GM21390 (cell line): ENCODE results near the gene SF3B1.
"Not testable (repeated sequence)": the region's sequence is repeated elsewhere in the genome, so short reads cannot be mapped to it uniquely, and the experiment has no call there.

ENCODE experiments used
- ATAC-seq: cut with Tn5 transposase; IDR thresholded peaks from one replicate; pipeline ENCODE4 v1.9.1; 2021; ENCODE audit not compliant: unreplicated experiment

Gene SF3B1, protein sequence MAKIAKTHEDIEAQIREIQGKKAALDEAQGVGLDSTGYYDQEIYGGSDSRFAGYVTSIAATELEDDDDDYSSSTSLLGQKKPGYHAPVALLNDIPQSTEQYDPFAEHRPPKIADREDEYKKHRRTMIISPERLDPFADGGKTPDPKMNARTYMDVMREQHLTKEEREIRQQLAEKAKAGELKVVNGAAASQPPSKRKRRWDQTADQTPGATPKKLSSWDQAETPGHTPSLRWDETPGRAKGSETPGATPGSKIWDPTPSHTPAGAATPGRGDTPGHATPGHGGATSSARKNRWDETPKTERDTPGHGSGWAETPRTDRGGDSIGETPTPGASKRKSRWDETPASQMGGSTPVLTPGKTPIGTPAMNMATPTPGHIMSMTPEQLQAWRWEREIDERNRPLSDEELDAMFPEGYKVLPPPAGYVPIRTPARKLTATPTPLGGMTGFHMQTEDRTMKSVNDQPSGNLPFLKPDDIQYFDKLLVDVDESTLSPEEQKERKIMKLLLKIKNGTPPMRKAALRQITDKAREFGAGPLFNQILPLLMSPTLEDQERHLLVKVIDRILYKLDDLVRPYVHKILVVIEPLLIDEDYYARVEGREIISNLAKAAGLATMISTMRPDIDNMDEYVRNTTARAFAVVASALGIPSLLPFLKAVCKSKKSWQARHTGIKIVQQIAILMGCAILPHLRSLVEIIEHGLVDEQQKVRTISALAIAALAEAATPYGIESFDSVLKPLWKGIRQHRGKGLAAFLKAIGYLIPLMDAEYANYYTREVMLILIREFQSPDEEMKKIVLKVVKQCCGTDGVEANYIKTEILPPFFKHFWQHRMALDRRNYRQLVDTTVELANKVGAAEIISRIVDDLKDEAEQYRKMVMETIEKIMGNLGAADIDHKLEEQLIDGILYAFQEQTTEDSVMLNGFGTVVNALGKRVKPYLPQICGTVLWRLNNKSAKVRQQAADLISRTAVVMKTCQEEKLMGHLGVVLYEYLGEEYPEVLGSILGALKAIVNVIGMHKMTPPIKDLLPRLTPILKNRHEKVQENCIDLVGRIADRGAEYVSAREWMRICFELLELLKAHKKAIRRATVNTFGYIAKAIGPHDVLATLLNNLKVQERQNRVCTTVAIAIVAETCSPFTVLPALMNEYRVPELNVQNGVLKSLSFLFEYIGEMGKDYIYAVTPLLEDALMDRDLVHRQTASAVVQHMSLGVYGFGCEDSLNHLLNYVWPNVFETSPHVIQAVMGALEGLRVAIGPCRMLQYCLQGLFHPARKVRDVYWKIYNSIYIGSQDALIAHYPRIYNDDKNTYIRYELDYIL

GRCh38 chr2:197434541-197435513 lies at the start of gene SF3B1:
TSS of gene SF3B1 (minus strand) at chr2:197435028. CDS start at chr2:197434999, 29 bp downstream.
- ATAC-seq: peak; percentile 94

DNA sequence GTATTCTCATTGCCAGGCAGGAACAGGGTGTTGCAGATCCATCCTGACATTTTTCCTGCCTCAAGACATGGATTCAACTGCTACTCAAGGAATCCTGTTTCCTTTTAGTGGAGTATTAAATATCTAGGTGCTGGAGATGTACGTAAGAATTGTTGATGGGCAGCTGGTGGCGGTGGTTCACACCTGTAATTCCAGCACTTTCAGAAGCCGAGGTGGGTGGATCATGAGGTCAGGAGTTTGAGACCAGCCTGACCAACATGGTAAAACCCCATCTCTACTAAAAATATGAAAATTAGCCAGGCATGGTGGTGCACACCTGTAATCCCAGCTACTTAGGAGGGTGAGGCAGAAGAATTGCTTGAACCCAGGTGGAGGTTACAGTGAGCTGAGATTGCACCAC lies 49.4 kb upstream of the SF3B1 start:
- not testable (repeated sequence) for ATAC-seq

DNA sequence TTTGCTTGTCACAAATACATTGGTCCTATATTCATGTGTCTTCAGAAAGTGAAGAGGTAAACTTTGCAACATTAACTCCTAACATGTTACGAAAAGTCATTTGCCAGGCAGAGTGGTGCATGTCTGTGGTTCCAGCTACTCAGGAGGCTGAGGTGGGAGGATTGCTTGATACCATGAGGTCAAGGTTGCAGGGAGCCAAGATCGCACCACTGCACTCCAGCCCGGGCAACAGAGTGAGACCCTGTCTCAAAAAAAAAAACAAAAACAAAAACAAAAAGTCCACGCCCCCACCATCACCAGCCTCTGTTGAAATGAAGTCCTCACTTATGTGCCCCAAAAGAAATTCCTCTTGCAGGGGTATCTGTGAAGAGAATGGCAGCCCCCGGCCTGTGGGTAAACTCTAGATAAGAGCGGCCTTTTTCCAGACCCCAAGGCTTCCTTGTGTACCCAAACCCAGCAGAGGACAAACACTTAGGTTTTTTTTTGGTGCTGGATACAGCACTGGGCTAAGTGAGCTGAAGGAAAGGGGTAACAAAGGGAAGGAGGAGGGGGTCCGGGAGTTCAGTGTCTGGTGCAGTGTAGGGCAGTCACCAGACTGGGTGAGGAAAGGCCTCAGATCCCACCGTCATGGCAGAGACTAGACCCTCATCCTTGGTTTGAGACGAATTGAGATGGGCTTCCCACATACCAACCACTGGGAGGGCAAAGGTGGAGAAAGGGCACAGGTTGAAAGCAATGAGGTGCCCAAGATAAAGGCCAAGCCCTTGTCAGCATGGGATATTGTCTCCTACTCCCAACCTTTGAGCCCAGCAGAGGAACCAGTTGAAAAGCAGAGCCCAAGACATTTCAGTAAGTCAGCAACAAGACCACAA lies 45.6 kb upstream of the SF3B1 start:
- no peak for ATAC-seq

GRCh38 chr2:197477797-197478196 lies 43.0 kb upstream of the SF3B1 start:
- ATAC-seq: no peak

- ATAC-seq: no peak
Measured at GRCh38 chr2:197472166-197472565, 37.3 kb upstream of the SF3B1 start.

DNA sequence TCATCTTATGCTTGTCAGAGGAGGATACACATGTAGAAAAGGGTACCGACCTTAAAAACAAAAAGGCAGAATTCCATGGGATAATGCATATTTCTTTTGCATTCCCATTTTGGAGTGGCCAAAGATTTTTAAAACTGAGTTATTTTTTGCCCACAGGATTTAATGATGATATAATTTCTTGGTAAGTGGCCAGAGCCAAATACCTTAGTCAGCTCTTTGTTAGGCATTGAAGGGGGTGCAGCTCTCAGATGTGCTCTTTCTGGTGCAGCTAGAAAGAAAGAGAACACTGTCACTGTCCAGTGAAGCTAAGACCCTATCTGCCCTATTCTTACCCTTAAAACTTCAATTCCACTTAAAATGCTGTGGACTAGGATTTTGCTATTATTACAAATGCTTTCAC lies 29.3 kb upstream of the SF3B1 start:
- ATAC-seq: no peak

GRCh38 chr2:197461057-197461456 lies 26.2 kb upstream of the SF3B1 start:
- ATAC-seq: no peak

DNA sequence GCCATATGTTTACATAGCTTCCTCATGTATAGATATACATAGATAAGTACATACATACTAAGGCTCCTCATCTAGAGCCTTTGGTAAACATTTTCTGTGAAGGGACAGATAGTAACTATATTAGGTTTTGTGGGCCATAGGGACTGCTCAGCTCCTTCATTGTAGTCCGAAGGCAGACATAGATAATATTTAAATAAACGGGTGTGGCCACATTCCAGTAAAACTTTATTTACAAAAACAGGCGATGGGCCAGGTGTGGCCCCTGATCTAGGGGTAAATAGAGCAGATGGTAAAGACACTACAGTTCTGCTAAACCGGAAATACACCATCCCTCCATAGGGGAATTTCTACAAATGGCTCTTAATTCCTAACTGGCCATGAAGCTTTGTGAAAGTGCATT lies 25.8 kb upstream of the SF3B1 start:
- no peak for ATAC-seq

- no peak for ATAC-seq
Measured at GRCh38 chr2:197455428-197455827, 20.6 kb upstream of the SF3B1 start.

DNA sequence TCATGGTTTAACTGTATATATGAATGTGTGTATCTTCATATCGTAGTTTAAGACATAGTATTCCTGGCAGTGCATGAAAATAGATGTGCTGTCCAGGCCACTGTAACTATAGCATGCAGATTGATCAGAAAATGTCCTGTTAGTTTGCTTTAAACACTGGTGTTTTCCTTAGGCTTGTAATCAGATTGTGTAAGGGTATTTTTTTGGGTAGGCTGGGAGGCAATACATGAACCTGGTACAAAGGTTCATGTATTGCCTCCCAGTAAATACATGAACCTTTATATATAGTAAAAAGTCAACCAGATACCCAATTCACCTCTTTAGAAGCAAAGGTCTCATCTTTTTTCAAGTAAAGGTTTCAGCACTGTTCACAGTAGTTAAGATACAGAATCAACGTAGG lies 20.1 kb upstream of the SF3B1 start:
- ATAC-seq: no peak

DNA sequence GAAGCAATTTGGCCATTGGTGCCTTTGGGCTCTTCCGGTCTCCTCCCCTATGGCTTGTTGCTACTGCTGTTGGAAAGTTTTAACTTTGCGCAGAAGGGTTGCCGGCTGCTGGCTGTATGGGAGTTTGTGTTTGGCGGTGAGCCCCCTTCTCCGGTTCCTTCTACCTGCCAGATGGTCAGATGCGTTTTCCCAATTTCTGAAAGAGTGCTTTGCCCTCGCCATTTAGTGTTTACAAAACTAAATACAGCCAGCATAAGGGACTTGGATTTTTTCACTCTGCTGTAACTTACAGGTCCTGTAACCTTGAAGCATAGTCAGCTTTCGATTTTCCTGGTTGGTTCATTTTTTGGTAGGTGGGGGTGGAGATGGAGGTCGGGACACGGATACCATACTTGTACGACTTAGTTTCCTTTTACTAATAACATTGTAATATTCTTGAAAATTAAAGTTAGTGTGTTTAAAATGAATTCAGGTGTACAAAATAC lies 19.1 kb upstream of the SF3B1 start:
- ATAC-seq: peak; percentile 31

- peak; percentile 94 for ATAC-seq
Measured at GRCh38 chr2:197453123-197453913, 18.5 kb upstream of the SF3B1 start, which contains the start of gene COQ10B. TSS of gene COQ10B (plus strand) at chr2:197453552. CDS start at chr2:197453561, 9 bp downstream.

DNA sequence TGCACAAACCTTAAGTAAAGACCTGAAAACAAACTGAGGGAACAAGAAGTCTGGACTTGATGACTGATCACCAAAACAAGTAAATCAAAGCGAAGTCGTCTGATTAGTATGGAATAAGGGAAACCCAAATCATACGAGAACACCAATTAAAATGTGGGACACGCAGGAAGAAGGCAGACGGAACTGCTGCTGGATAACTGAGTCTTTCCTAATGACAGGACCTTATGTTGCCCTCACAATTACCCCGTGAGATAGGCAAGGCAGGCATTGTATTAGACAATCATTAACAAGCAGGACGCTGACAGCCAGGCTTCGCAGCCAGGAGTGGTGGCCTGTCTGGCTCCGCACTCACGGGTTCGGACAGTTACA lies 17.9 kb upstream of the SF3B1 start:
- no peak for ATAC-seq

DNA sequence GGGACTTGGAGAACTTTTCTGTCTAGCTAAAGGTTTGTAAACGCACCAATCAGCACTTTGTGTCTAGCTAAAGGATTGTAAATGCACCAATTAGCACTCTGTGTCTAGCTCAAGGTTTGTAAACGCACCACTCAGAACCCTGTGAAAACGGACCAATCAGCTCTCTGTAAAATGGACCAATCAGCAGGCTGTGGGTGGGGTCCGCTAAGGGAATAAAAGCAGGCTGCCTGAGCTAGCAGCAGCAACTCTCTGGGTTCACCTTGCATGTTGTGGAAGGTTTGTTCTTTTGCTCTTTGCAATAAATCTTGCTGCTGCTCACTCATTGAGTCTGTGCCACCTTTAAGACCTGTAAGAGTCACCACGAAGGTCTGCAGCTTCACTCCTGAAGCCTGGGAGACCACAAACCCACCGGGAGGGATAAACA lies 16.1 kb upstream of the SF3B1 start:
- not testable (repeated sequence) for ATAC-seq

DNA sequence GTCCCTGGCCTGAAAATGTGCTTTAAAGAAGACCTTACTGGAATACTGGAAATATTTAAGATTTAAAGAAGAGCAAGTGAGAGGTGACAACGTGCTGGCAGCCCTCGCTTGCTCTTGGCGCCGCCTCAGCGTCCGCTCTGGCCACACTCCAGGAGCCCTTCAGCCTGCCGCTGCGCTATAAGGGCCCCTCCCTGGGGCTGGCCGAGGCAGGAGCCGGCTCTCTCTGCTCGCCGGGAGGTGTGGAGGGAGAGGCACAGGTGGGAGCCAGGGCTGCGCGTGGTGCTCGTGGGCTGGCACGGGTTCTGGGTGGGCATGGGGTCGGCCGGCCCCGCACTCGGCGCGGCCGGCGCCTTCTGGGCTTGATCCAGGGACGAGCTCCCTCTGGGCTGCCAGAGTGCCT lies 15.6 kb upstream of the SF3B1 start:
- ATAC-seq: no peak

DNA sequence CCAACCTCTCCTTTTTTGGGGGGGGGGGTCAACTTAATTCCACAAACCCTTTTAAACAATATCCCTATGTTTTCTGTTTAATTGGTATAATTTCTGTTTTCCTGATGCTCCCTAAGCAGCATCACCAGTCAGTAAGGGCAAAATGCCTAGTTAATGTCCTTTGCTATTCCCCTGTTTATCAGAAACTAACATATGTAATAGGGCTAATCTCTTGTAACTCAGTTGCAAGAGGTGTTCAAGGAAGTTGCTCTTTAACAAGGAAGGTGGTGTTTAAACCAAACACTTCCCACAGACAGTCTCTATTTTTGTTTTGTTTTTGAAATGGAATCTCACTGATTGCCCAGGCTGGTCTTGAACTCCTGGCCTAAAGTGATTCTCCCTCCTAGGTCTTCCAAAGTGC lies 12.0 kb upstream of the SF3B1 start:
- ATAC-seq: no peak

- ATAC-seq: no peak
Measured at GRCh38 chr2:197445746-197446145, 10.9 kb upstream of the SF3B1 start.

DNA sequence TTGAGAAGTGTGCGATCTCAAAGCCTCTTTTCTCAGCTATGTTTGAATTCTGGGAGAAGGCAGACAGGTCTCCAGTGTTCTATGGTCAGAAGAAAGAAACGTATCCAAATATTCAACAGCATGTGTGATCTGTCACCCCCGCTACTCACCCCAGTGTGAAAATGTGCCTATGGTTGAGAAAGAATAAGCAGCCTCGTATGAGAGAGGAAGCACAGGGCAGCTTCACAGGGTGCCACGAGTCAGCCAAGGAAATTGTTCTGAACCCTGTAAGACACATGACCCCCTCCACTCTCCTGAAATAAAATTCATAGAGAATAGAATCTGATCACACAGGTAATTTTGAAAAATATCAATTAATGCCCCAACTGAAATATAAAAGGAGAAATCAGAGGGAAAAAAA lies 8.0 kb upstream of the SF3B1 start:
- no peak for ATAC-seq
